HepG2 (cell line): ENCODE measurements around the gene MYO1B. TPM values are rescaled to one million over a fixed set of nuclear protein-coding genes. Genes with fewer than 3 reads are reported as not detected.

ENCODE experiments used
- GABPA ChIP-seq, 2 experiments: IDR thresholded peaks; 2 replicates each; pipeline ENCODE4 v1.6.1; 2011 to 2016; ENCODE audit warnings: low read depth in 2 of 2, low read length in 1 of 2, missing biosample characterization in 1 of 2, missing genetic modification characterization in 1 of 2
- ZNF343 ChIP-seq: sonication (generic); formaldehyde crosslinking; IDR thresholded peaks from 2 replicates; pipeline ENCODE4 v1.4.0; 2020; ENCODE audit warnings: mild to moderate bottlenecking, missing genetic modification reagents
- polyA plus RNA-seq, 8 experiments: library from polyadenylated mRNA; depleted of rRNA in 3 of 8; stranded (reverse) in 7 of 8; unstranded in 1 of 8; fragments of >200 nt; fragmentation: Illumina TruSeq in 4 of 8; extraction: Trizol in 4 of 8; gene quantifications; 2 replicates each; pipeline versions ENCODE4 v1.2.1 to v1.2.3, GENCODE V29; 2011 to 2016; ENCODE audit warnings: low read depth in 4 of 8, missing spikeins in 1 of 8, mixed read lengths in 1 of 8; ENCODE audit not compliant: insufficient read depth in 1 of 8
- total RNA-seq, 5 experiments: library from RNA; depleted of rRNA; stranded (reverse); fragments of >200 nt; fragmentation: Illumina TruSeq; extraction: Trizol; gene quantifications; 2 replicates each; pipeline ENCODE4 v1.2.3, GENCODE V29; 2016; ENCODE audit warnings: low read depth in 1 of 5
- TF ChIP-seq, protein P1 (sequence below): sonication (generic); formaldehyde crosslinking; IDR thresholded peaks from 2 replicates; pipeline ENCODE4 v1.5.1; 2020; ENCODE audit warnings: mild to moderate bottlenecking, missing genetic modification reagents, moderate library complexity
- TF ChIP-seq, protein P2 (sequence below): sonication (generic); formaldehyde crosslinking; IDR thresholded peaks from 2 replicates; pipeline ENCODE4 v1.4.0; 2020; ENCODE audit warnings: mild to moderate bottlenecking, missing genetic modification reagents, borderline replicate concordance

Gene MYO1B
- total and polyA plus RNA-seq, 2 of the 13 experiments (the other 11 are each of a cell fraction or from before 2014, with no cell fraction given) = 36.9 to 89.8 TPM

DNA sequence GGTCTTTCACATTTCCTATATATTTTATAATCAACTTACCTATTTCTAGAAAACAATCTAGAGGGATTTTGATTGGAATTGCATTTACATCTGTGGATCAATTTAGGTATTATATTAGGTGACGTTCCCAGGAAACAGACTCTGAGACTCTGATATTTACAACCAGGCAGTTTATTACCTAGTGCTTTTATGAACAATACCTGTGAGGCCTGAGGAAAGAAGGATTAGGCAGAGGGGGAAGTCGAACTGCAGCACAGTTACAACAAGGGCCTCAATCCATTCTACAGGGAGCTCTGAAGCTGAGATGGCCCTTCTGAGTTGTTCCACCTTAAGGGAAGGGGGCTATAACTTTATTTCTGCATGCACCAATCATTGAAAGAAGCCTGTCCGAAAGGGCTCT, 206.9 kb downstream of the MYO1B start (continued):
- TF ChIP-seq, protein P1, sequence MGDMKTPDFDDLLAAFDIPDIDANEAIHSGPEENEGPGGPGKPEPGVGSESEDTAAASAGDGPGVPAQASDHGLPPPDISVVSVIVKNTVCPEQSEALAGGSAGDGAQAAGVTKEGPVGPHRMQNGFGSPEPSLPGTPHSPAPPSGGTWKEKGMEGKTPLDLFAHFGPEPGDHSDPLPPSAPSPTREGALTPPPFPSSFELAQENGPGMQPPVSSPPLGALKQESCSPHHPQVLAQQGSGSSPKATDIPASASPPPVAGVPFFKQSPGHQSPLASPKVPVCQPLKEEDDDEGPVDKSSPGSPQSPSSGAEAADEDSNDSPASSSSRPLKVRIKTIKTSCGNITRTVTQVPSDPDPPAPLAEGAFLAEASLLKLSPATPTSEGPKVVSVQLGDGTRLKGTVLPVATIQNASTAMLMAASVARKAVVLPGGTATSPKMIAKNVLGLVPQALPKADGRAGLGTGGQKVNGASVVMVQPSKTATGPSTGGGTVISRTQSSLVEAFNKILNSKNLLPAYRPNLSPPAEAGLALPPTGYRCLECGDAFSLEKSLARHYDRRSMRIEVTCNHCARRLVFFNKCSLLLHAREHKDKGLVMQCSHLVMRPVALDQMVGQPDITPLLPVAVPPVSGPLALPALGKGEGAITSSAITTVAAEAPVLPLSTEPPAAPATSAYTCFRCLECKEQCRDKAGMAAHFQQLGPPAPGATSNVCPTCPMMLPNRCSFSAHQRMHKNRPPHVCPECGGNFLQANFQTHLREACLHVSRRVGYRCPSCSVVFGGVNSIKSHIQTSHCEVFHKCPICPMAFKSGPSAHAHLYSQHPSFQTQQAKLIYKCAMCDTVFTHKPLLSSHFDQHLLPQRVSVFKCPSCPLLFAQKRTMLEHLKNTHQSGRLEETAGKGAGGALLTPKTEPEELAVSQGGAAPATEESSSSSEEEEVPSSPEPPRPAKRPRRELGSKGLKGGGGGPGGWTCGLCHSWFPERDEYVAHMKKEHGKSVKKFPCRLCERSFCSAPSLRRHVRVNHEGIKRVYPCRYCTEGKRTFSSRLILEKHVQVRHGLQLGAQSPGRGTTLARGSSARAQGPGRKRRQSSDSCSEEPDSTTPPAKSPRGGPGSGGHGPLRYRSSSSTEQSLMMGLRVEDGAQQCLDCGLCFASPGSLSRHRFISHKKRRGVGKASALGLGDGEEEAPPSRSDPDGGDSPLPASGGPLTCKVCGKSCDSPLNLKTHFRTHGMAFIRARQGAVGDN (CRISPR knock-in tag) = no peak
- TF ChIP-seq ZNF343 (CRISPR knock-in tag) = no peak
- TF ChIP-seq, protein P2, sequence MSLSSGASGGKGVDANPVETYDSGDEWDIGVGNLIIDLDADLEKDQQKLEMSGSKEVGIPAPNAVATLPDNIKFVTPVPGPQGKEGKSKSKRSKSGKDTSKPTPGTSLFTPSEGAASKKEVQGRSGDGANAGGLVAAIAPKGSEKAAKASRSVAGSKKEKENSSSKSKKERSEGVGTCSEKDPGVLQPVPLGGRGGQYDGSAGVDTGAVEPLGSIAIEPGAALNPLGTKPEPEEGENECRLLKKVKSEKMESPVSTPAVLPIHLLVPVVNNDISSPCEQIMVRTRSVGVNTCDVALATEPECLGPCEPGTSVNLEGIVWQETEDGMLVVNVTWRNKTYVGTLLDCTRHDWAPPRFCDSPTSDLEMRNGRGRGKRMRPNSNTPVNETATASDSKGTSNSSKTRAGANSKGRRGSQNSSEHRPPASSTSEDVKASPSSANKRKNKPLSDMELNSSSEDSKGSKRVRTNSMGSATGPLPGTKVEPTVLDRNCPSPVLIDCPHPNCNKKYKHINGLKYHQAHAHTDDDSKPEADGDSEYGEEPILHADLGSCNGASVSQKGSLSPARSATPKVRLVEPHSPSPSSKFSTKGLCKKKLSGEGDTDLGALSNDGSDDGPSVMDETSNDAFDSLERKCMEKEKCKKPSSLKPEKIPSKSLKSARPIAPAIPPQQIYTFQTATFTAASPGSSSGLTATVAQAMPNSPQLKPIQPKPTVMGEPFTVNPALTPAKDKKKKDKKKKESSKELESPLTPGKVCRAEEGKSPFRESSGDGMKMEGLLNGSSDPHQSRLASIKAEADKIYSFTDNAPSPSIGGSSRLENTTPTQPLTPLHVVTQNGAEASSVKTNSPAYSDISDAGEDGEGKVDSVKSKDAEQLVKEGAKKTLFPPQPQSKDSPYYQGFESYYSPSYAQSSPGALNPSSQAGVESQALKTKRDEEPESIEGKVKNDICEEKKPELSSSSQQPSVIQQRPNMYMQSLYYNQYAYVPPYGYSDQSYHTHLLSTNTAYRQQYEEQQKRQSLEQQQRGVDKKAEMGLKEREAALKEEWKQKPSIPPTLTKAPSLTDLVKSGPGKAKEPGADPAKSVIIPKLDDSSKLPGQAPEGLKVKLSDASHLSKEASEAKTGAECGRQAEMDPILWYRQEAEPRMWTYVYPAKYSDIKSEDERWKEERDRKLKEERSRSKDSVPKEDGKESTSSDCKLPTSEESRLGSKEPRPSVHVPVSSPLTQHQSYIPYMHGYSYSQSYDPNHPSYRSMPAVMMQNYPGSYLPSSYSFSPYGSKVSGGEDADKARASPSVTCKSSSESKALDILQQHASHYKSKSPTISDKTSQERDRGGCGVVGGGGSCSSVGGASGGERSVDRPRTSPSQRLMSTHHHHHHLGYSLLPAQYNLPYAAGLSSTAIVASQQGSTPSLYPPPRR = no peak
- no peak for TF ChIP-seq GABPA (IDR thresholded peaks at IDR 0.05; ENCODE audit: low read depth, low read length)
- TF ChIP-seq GABPA (CRISPR knock-in tag; IDR thresholded peaks at IDR 0.05; ENCODE audit: low read depth) = no peak
